Measurements from ENCODE around the gene MAB21L3.
A peak's percentile ranks its signal among the peaks of the same experiment; 100 is the strongest.

Gene MAB21L3

DNA sequence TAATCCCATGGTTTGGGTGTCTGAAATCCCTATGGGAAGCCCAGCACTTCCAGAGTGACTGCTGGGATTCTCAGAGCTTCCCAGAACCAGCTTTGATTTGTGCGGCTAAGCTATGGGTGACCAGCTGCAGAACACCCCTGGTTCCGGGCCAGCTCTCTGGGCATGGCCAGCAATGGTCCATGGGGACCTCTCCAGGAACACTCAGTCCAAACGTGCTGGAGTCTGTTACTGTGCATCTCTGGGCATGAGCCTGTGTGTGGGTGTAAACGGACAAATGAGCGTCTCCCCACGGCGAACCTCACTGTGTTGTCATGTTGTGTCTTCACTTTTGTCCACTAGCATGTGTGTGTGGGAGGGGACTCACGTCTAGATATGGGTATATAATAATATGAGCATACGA, 54.4 kb downstream of the MAB21L3 start:
- no peak for DNase-seq (ENCODE audit: low read depth)

DNA sequence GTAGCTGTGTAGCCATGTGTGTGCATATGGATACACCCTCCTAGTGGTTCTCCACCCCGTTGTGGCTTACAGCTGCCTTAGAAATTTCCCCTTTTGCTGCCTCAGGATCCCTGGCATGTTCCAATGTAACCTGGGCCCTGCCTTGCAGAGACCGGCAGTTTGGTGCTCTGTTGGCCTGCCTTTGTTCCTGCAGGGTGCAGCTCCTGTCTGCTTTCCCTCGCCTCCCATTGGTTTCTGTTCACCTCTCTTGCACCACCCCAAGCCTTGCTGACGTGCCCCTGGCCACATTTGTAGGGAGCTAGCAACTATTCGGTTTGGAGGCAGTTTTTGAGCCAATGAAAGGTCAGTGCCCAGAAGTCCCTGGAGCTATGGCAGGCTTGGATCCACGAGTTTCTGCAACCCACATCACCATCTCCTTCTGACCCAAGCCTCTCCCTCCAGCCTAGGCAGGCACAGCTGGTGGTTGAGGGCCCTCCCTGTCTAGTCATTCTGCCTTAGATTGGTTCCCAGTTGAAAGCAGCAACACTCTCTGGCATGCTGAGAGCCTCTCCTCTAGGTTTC, 54.9 kb downstream of the MAB21L3 start:
- DNase-seq (ENCODE audit: low read depth), result no peak

DNA sequence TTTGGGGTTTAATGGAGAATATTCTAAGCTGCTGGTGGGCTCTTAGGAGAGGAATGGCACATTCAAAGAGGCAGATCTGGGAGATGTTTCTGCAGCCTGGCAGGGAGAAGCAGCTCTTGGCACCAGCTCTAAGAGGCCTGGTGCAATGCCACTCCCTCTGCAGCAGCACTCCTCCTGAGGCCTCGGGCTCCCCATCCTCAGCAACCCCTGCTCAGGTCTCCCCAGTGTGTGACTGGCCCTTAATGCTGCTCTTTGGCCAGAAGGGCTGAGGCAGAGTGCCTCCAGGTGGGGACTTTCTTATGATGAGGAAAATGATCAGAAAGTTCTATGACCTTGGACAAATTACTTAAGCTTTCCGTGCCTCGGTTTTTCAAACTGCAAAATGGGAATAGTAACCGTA, 55.5 kb downstream of the MAB21L3 start:
- DNase-seq (ENCODE audit: low read depth), result no peak

DNA sequence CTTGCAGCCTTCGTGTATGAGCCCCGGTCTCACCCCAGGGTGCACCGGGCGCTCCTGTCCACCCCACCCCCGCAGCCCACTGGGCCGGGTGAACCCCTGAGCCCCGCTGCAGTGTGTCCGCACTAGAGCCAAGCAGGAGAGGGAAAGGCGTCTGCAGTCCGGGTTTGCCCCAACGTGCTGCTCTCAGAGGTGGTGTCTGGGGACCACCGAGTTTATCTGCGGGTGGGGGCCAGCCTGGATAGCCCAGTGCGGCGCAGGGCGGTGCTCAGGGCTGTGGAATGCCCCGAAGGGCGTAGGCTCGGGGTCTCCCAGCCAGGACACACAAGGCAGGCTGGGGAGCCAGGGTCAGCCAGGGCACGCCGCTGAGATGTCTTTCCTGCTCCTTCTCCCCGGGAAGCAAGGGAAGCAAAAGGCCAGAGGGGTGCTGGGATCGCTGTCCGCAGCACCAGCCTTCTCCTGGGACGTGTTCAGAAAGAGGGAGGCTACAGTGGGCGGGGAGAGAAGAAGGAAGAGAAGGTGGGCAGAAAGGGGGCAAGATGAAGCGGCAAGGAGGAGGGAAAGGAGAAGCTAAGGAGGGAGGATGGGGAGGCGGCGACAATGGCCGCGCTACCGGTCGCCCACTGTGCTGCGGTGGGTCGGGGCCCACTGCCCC, 56.6 kb downstream of the MAB21L3 start:
- no peak for DNase-seq (ENCODE audit: low read depth)

DNA sequence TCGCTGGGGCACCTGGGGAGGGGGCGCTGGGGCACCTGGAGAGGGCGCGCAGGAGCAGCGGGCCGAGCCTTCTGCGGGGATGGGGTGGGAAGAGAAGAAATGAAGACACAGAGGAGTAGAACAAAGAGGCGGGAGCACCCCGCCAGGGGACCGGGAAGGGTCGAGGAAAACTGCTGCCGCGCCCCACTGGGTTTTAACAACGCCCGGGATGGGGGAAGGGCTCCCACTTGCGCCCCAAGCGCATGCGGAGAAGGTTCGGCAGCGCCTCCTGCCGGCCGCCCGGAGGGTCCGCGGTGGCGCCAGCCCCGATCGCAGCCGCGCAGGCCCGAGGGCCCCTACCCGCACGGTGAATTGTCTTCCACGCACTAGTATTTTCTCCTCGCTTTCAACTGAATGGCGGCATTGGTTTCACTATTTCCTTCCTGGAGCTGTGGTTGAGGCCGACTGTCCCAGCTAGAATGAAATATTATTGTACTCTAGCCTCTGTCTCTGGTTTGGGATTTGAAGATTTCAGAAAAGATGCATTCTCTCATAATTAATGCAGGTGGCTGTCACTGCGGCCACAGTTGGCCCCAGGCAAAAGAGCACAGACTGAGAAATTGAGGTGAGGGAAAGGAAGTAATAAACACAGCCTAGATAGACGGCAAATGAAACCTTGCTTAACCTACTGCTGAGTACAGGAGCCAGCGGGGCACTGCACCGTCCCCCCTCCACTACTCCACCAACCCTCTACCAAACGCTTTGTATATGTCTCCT, 57.3 kb downstream of the MAB21L3 start:
- peak; percentile 75 for DNase-seq (ENCODE audit: low read depth)

DNA sequence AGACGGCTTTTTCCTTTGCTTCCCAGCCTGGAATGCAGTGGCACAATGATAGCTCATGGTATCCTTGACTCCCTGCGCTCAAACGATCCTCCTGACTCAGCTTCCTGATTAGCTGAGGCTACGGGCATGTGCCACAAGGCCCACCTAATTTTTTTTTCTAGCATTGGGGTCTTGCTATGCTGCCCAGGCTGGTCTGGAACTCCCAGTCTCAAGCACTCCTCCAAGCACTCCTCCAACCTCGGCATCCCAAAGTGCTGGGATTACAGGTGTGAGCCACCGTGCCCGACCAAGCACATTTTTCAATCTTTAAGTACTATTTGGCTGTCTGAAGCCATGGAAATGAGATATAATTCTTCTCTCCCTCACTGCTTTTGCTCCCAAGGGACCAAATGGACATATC, 58.7 kb downstream of the MAB21L3 start:
- no peak for DNase-seq (ENCODE audit: low read depth)

DNA sequence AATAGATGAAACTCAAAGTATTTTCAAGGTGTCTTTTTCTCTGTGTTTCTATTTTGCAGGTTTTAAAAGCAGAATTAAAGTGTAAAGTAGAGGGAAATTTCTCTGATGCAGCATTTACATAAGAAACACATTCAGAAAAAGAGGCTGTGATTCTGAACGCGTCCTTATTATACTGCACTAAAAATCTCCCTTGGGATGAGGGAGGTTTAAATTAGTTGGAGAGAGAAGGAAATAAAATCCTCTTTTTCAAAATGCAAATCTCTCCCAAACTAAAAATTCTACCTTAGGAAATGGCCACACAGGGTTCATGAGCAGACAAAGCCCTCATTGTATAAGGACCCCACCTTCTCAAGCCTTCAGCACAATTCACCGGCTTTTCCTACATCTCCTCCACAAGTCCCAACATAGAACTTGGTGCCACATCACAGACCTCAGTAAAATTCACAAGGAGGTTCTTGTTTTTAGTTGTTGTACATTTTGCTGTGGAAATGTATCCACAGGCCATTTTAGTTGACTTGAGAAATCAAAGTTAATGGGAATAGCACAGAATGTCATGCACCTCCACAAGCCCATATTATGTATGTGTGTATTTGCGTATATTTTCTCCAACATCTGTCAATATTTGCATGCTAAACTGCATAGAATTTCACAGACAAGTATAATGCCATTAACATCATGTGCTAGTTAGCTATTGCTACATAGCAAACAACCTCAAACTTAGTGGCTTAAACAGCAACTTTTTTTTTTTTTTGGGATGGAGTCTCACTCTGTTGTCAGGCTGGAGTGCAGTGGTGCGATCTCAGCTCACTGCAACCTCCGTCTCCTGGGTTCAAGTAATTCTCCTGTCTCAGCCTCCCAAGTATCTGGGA, 59.8 kb downstream of the MAB21L3 start:
- DNase-seq (ENCODE audit: low read depth), result no peak

DNA sequence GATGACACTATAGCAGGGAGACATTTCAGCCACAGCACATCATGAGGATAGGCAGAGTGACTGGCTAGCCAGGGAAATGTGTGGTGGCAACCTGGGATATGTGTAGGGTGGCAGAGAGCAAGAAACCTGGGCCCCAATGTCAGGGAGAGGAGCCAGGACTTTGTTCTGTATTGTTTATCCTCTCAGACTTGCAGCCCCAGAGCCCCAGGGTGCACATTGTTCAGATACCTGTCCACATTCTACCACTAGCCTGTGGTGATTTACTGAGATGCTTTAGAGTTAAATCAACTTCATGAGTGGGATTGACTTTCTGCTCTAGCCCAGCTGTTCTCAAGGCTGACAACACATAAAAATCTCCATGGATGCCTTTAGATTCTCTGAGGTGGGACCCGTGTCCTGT, 61.5 kb downstream of the MAB21L3 start:
- DNase-seq (ENCODE audit: low read depth), result no peak

DNA sequence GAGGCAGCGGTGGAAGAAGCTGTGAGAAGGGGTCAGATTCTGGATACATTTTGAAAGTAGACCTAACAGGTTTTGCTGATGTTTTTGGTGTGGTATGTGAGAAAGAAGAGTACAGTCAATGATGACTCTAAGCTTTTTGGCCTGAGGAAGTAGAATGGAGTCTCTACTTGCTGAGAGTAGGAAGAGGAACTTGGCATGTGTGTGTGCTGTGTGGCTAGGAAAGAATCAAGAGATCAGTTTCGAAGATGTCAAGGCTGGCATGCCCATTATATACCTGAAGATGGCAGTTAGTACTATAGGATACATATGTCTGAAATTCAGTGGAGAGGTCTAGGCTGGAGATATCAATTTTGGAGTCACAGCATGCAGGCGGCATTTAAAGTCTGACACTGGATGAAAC, 64.4 kb downstream of the MAB21L3 start:
- no peak for DNase-seq (ENCODE audit: low read depth)

DNA sequence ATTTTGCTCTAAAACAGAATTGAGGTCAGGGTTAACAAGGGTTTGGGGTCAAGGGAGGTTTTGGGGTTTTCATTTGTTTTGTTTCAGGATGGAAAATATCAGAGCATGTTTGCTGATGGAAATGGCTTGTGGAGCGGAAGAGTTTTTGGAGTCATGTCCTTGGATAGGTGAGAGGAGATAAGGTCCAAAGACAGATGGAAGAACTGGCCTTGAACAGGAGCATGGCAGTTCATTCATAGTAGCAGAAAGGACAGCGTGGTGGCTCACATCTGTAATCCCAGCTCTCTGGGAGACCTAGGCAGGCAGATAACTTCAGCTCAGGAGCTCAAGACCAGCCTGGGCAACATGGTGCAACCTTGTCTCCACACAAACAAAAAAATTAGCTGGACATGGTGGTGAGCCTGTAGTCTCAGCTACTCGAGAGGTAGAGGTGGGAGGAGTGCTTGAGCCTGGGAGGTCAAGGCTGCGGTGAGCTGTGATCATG, 65.1 kb downstream of the MAB21L3 start:
- no peak for DNase-seq (ENCODE audit: low read depth)

DNA sequence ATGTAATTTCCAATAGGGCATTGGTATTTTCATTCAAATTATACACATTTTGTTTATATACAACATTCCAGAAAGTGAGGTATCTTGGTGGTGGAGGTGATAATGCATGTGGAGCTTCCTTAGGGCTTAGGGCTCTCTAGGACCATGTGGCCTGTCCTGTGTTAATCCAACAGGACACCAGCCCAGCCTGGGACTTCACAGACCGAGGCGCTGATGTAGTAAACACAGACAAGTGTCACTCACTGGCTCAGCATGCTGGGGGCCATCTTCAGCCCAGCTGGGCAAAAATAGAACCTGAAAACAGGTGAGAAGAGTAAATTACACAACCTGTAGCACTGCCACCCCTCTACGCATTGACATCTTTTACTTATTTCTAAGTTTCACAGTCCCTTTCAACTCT, 66.7 kb downstream of the MAB21L3 start:
- no peak for DNase-seq (ENCODE audit: low read depth)

DNA sequence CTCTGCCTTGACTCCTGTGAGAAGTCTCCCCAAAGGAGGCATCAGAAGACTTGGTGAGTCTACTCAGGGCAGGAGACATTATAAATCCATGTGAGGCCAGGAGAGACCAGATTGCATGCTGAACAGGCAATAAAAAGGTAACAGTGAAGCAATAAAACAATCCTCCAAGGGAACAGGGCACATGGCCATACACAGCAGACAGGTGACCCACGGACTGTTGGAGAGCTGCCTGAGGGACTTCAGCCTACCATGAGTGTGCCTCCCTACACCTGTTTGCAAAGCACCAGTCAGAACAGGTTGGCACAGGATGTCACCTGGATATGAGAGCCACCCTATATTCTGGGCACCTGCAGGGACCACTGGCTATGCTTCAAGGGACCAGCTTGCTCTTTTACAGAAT, 67.6 kb downstream of the MAB21L3 start:
- no peak for DNase-seq (ENCODE audit: low read depth)

DNA sequence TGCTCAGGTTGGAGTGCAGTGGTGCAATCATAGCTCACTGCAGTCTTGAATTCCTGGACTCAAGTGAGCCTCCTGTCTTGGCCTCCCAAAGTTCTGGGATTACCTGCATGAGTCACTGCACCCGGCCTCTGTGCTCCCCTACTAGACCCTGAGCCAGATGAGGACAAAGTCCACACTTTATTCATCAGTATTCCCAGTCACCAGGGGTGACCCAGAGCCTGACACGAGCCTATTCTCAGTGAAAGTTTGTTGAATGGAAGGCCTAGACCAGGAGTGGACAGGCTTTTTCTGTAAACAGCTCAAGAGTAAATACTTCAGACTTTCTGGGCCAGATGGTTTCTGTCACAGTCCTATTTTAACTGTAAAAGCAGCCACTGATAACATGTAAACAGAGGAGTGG, 68.2 kb downstream of the MAB21L3 start:
- DNase-seq (ENCODE audit: low read depth), result no peak

DNA sequence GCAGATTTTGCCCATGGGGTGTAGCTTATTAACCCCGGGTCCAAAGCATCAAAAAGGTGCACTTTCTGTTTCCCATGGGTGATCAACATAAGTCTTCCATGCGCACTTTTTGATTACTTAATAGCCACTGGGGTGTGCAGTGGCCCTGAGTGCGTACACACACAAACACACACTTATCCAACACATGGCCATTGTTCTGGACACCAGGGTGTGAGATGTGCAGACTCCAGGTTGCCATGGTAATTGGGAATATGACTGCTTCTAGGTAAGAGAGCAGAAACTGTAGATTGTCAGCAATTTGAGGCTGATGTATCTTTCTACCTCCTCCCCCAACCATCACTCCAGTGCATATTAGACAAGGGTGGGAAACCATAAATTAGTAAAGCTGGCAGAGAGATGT, 68.8 kb downstream of the MAB21L3 start:
- no peak for DNase-seq (ENCODE audit: low read depth)

DNA sequence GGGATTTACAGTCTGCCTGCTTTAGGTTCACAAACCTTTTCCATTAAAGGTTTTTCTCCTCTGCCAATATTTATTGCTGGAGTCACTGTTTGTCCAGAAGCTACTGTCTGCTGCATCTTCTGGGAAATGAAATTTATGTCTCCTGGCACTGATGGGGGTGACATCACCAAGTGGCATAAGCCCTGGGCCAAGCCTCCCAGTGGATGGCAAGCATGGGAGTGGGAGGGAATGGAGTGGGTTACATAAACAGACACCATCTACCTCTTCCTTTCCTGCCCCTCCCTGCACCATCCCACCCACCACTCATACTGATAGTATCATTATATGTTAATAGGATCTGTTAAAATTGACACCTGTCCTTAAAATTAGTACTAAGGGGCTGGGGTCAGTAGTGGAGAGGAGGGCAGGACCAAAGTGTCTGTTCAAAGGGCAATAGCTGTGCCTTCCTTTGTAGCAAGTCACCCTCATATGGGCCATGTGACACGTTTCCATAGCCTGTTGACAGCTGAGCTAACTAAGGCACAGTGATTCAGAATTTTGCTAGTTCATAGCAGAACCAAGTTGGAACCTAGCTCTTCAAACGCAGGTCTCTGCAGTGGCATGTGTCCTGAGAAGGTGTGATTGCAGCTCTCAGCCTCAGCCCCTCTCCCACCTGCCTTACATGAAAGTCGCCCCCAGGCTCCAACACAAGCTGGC, 71.0 kb downstream of the MAB21L3 start:
- DNase-seq (ENCODE audit: low read depth), result no peak
